Suprapubic skin (tissue), 4 donors: ENCODE results near the gene DNAH1. TPM values are rescaled to one million over a fixed set of nuclear protein-coding genes. Genes with fewer than 3 reads are reported as not detected.
"Not testable (repeated sequence)": the region's sequence is repeated elsewhere in the genome, so short reads cannot be mapped to it uniquely, and the experiment has no call there.

Experiments used
- DNase-seq, 2 donors: peaks; one replicate each; pipeline ENCODE4 v3.0.0-alpha.2; 2019; ENCODE audit warnings: low spot score in 2 of 2
- H3K27ac ChIP-seq: fragments of 200-600 bp; sonication (generic); one replicate; pipeline ENCODE4 v1.5.1; 2019
- H3K27me3 ChIP-seq: fragments of 200-600 bp; sonication (generic); one replicate; pipeline ENCODE4 v1.5.1; 2019
- H3K36me3 ChIP-seq: fragments of 200-600 bp; sonication (generic); one replicate; pipeline ENCODE4 v1.5.1; 2019
- H3K4me1 ChIP-seq: fragments of 200-600 bp; sonication (generic); one replicate; pipeline ENCODE4 v1.5.1; 2019
- H3K4me3 ChIP-seq: fragments of 200-600 bp; sonication (generic); one replicate; pipeline ENCODE4 v1.5.1; 2019; ENCODE audit warnings: mild to moderate bottlenecking
- H3K9me3 ChIP-seq: fragments of 200-600 bp; sonication (generic); one replicate; pipeline ENCODE4 v1.5.1; 2019
- CTCF ChIP-seq, 2 donors: fragments of 200-600 bp in 1 of 2; fragments of 450-650 bp in 1 of 2; sonication (generic) in 1 of 2; IDR thresholded peaks; one replicate each; pipeline ENCODE4 v1.5.1; 2016 to 2019; ENCODE audit warnings: antibody characterized with exemption in 2 of 2, mild to moderate bottlenecking in 1 of 2, moderate library complexity in 1 of 2
- EP300 ChIP-seq: sonication (generic); formaldehyde crosslinking; IDR thresholded peaks from one replicate; pipeline ENCODE4 v1.6.1; 2017; ENCODE audit warnings: antibody characterized with exemption
- POLR2A ChIP-seq, 2 donors: fragments of 450-650 bp; IDR thresholded peaks; one replicate each; pipeline ENCODE4 v1.6.1; 2017; ENCODE audit warnings: antibody characterized with exemption in 2 of 2, mild to moderate bottlenecking in 2 of 2, moderate library complexity in 2 of 2
- POLR2AphosphoS5 ChIP-seq, 3 donors: sonication (generic); formaldehyde crosslinking; IDR thresholded peaks; one replicate each; pipeline ENCODE4 v1.6.1; 2017; ENCODE audit warnings: antibody characterized with exemption in 3 of 3
- WGBS: methylation state at CpG from one replicate; pipeline ENCODE4 v1.1.5; 2018; 5-methylcytosine and 5-hydroxymethylcytosine counted together
- total RNA-seq, 4 donors: library from RNA; depleted of rRNA; stranded (reverse); fragments of >200 nt; gene quantifications; one replicate each; pipeline ENCODE4 v1.1.0, GENCODE V29; 2016

The DNAH1 gene
- total RNA-seq, 4 donors from 2014 or later = 3.4 to 10.1 (median 7.7) TPM

- H3K4me1 ChIP-seq = peaks cover 45% of the 10 kb centered on the region
- H3K4me3 ChIP-seq = peak overlapping the region; percentile 90
- H3K9me3 ChIP-seq = no peaks in the 10 kb centered on the region
- DNase-seq = no peak
- 15% methylated on average over 2 of the region's 2 CpGs for WGBS
- TF ChIP-seq POLR2A (IDR thresholded peaks at IDR 0.05) (no peak), POLR2AphosphoS5 (IDR thresholded peaks at IDR 0.05) (no peak), CTCF (IDR thresholded peaks at IDR 0.05) (no peak), EP300 (no peak)
- no peaks in the 10 kb centered on the region for H3K27me3 ChIP-seq
- H3K27ac ChIP-seq = peak overlapping the region; percentile 98
- peaks cover 10% of the 10 kb centered on the region for H3K36me3 ChIP-seq
Observed at GRCh38 chr3:52279596-52279995, 36.5 kb upstream of the DNAH1 start.

- peak overlapping the region; percentile 90 for H3K4me3 ChIP-seq
- peak overlapping the region; percentile 98 for H3K27ac ChIP-seq
- peaks cover 10% of the 10 kb centered on the region for H3K36me3 ChIP-seq
- 4% methylated on average over 6 of the region's 6 CpGs for WGBS
- no peaks in the 10 kb centered on the region for H3K9me3 ChIP-seq
- H3K4me1 ChIP-seq = peaks cover 41% of the 10 kb centered on the region
- no peak for TF ChIP-seq CTCF (IDR thresholded peaks at IDR 0.05)
- no peak for TF ChIP-seq POLR2A (IDR thresholded peaks at IDR 0.05)
- no peak for TF ChIP-seq EP300
- TF ChIP-seq POLR2AphosphoS5 (IDR thresholded peaks at IDR 0.05) = no peak
- no peak for DNase-seq
- H3K27me3 ChIP-seq = no peaks in the 10 kb centered on the region
Observed at GRCh38 chr3:52280050-52280461, 36.1 kb upstream of the DNAH1 start.

GRCh38 chr3:52281981-52282801 is 33.9 kb upstream of the DNAH1 start:
- H3K27ac ChIP-seq = no peak overlapping the region
- no peak for TF ChIP-seq POLR2AphosphoS5 (IDR thresholded peaks at IDR 0.05)
- TF ChIP-seq CTCF (IDR thresholded peaks at IDR 0.05) = no peak
- TF ChIP-seq EP300 = no peak
- TF ChIP-seq POLR2A (IDR thresholded peaks at IDR 0.05) = no peak
- no peak for DNase-seq

GRCh38 chr3:52283306-52283705 is 32.8 kb upstream of the DNAH1 start:
- Histone ChIP-seq H3K4me1 (peaks cover 25% of the 10 kb centered on the region), H3K9me3 (no peaks in the 10 kb centered on the region), H3K27me3 (no peaks in the 10 kb centered on the region), H3K4me3 (no peak overlapping the region), H3K27ac (peak overlapping the region; percentile 24), H3K36me3 (peaks cover 10% of the 10 kb centered on the region)
- 75% methylated on average over 1 of the region's 1 CpG for WGBS
- no peak for DNase-seq
- TF ChIP-seq CTCF (IDR thresholded peaks at IDR 0.05) (no peak), EP300 (no peak), POLR2A (IDR thresholded peaks at IDR 0.05) (no peak), POLR2AphosphoS5 (IDR thresholded peaks at IDR 0.05) (no peak)

More at GRCh38 chr3:52281981-52282801, 33.9 kb upstream of the DNAH1 start:
- Histone ChIP-seq H3K4me1 (peaks cover 28% of the 10 kb centered on the region), H3K9me3 (no peaks in the 10 kb centered on the region), H3K36me3 (peaks cover 10% of the 10 kb centered on the region), H3K4me3 (no peak overlapping the region), H3K27me3 (no peaks in the 10 kb centered on the region)
- WGBS = 59% methylated on average over 8 of the region's 8 CpGs

GRCh38 chr3:52284051-52284450 is 32.1 kb upstream of the DNAH1 start:
- not testable (repeated sequence) for H3K9me3 ChIP-seq, DNase-seq, H3K4me3 ChIP-seq, H3K27ac ChIP-seq, H3K36me3 ChIP-seq, H3K27me3 ChIP-seq
- H3K4me1 ChIP-seq = peaks cover 30% of the 10 kb centered on the region
- 90% methylated on average over 4 of the region's 4 CpGs for WGBS
